ENCODE results near the gene MMGT1.
"Not testable (repeated sequence)": the region's sequence is repeated elsewhere in the genome, so short reads cannot be mapped to it uniquely, and the experiment has no call there.

MMGT1 gene

DNA sequence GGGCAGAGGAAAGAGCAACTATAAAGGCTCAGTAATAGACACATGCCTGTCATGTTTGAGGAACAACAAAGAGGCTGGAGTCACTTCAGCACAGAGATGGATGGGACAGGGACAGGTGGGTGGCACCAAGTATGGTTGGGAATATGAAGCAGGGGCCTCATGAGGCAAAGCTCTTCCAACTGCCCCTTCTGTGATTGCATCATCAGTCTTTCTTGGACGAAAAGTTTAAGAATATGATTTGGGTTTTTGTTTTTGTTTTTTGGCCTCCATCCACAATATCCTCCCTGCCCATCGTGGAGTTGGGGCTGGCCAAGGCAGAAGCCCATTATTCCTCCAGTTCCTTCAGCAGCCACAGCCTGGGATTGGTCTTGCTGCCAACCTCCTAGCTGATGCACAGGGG, 45.9 kb downstream of the MMGT1 start:
- no peak for DNase-seq (ENCODE audit: low read depth in 4 of 4, low spot score in 1 of 4)

DNA sequence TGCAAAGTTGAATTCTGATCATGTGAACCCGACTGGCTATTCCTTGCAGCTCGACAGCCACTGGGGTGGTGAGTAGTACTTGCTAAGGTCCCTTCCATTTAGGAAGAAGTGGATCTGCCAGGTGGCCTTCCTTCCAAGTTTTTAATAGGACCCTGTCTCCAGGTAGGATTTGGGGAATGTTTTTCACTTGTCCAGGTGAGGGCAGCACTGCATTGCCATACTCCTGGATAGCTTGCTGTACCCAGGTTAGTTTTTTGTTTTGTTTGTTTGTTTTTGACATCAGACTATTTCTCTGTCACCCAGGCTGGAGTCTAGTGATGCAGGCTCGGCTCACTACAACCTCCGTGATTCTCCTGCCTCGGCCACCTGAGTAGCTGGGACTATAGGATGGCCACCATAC, 50.4 kb downstream of the MMGT1 start:
- no peak for DNase-seq (ENCODE audit: low read depth in 4 of 4, low spot score in 1 of 4)

DNA sequence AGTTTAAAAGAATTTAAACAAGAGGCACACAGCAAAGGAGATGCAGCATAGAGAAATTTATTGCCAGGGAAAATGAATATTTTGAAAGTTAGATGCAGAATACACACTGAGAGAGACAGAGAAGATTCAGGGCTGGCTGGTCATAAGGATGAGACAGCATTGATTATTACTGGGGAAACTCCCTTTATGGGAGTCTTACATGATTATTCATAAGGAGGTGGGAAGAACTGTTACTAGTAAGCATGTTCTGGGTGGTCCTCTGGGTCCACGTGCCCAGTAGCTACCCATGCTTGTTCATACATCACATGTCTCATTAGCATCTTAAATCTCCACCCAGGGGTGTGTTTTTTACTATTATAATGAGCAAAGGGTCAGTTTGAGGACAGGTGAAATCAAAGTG, 53.3 kb downstream of the MMGT1 start:
- DNase-seq (ENCODE audit: low read depth in 4 of 4, low spot score in 1 of 4) = not testable (repeated sequence)

- no peak for DNase-seq (ENCODE audit: low read depth in 4 of 4, low spot score in 1 of 4)
Measured at GRCh38 chrX:135914404-135914803, 59.4 kb downstream of the MMGT1 start.

All from stimulated activated CD4-positive, alpha-beta T cell treated with anti-CD3 and anti-CD28 coated beads, Interleukin-1b, Interleukin-23, amount 100 ng/mL, for 24 hours (primary cell).